NCI-H146 treated with DMSO at 0.1 percent for 48 hours (cell line): ENCODE results near the gene CDC7.
"Not testable (repeated sequence)": the region's sequence is repeated elsewhere in the genome, so short reads cannot be mapped to it uniquely, and the experiment has no call there.

Experiments
- DNase-seq: peaks from one replicate; lab custom pipeline; 2025; ENCODE audit not compliant: unreplicated experiment; lab: John Stamatoyannopoulos, UW

Gene CDC7

DNA sequence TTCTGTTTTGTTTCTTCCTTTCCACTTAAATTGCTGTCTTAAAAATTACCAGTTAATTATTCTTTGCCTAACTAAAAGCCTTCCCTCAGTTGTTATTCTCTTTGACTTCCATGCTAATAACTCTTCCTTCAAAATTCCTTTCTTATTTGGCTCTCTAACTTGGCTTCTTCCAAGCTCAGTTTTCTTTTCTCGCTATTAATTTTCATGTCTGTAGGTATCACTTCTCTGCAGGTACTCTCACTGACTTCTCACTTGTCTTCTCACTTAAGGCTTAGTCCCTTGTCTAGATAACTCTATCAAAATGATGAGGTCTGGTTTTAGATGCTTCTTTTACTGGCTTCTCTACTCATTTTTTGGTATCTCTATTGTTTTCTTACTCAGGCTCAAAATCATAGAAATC lies 10.1 kb downstream of the CDC7 start:
- no peak for DNase-seq

GRCh38 chr1:91511386-91511785 lies 10.7 kb downstream of the CDC7 start:
- DNase-seq, result no peak

- DNase-seq, result no peak
These were observed 12.5 kb downstream of the CDC7 start for GRCh38 chr1:91513160-91513559.

DNA sequence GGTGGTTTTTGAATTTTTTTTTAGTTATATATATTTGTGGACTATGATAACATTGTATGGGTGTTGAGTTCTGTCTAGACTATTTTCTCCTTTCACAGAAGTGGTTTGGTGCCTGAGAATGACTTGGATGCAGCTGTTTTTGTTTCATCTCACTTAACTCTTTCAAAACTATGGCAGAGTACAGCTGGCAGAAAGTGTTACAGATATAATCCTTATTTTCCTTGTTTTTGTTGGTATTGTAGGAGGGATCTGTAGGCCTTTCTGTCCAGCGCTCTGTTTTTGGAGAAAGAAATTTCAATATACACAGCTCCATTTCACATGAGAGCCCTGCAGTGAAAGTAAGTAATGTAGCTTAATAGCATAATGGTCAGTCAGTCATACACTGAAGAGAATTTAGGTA lies 13.1 kb downstream of the CDC7 start:
- DNase-seq, result no peak

DNA sequence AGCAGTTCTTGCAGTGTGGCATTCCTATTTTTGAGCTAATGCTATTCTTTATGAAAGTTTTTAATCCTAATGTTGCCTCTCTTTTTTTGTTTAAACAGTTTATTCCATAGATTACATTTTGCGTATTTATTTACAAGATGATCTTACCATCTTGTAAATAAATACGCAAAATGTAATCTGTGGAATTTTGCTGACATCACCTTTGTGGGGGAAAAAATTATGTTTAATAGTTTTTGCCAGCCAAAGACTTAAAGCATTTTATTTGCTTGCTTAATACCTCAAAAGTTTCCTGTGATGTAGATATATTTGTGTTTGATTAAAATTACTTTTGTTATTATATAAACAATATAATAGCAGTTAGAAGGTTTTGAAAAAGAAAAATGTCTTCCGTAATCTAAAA lies 15.3 kb downstream of the CDC7 start:
- DNase-seq, result no peak

DNA sequence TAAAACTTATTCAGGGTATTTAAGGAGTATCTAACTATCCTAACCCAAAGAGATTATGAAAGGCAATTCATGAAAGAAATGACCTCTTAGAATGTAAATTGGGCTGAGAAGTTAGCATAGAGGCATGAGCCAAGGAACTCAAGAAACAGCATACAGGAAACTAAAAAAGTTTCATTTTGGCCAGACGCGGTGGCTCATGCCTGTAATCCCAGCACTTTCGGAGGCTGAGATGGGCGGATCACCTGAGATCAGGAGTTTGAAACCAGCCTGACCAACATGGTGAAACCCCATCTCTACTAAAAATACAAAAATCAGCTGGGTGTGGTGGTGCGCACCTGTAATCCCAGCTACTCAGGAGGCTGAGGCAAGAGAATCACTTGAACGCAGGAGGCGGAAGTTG lies 16.0 kb downstream of the CDC7 start:
- not testable (repeated sequence) for DNase-seq

DNA sequence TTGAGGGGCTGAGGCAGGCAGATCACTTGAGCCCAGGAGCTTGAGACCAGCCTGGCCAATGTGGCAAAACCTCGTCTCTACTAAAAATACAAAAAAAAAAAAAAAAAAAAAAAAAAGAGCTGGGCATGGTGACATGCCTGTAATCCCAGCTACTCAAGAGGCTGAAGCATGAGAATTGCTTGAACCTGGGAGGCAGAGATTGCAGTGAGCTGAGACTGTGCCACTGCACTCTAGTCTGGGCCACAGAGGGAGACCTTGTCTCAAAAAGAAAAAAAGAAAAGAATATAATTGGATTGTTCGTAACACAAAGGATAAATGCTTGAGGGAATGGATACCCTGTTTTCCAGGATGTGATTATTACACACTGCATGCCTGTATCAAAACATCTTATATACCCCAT lies 18.5 kb downstream of the CDC7 start:
- DNase-seq, result not testable (repeated sequence)

- no peak for DNase-seq
These were observed 20.4 kb downstream of the CDC7 start for GRCh38 chr1:91520942-91521507.

- no peak for DNase-seq
These were observed 22.8 kb downstream of the CDC7 start for GRCh38 chr1:91523482-91523881.

DNA sequence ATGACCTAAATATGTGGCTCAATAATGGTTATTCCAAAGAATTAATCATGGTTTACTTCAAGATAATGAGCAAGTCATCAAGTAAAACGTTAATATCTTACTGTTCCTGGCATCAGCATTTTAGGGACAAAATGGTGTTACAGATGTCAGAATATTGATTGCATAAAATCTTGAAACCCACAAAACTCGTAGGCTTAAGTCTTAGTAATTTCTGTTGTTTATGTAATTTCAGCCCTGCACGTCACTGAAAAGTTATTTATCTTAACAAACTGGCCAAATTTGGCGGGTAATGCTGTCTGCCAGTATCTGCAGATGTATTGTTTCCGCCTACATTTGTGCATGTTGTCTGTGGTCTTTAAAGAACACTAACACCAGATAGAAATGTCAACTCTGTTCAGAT lies 25.8 kb downstream of the CDC7 start:
- DNase-seq, result no peak

DNA sequence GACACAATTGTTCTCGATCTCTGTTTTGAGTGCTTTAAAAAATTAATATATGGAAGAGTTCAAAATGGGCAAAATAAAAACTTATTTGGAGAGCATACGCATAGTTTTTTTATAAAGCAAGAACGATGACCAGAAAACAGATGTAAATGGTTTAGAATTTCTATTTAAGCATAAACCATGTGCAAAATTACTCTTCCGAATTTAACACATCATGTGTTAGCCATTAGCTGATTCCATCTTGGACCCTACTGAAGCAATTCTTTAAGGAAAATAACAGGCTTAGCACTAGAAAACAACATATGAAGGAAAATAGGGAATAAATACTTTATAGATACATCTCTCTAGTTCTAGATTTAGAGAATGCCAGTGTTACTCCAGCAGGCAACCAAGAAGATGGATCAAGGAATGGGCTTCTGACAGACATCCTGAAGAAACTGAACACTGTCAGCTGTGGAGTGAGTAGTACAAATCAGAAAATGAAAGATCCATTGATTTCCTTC lies 26.7 kb downstream of the CDC7 start:
- no peak for DNase-seq

DNA sequence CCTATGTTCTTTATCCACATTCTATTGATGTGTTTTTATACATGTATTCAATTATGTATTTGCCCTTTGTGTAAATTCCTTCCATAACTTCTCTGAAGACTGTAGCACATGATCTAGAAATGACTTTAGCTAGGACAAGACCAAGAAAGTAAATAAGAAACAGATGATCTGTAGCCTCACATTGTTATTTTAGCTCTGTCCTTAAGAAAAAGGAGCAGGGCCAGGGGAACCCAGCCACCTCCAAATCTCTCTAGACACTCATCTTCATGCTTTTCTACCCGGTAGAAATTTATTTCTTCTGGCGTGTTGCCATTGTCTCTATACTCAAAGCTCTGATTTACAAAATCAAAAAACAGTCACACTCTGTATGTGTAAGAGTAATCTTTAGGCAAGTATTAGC lies 27.1 kb downstream of the CDC7 start:
- no peak for DNase-seq

GRCh38 chr1:91529856-91530255 lies 29.2 kb downstream of the CDC7 start:
- DNase-seq, result no peak

DNA sequence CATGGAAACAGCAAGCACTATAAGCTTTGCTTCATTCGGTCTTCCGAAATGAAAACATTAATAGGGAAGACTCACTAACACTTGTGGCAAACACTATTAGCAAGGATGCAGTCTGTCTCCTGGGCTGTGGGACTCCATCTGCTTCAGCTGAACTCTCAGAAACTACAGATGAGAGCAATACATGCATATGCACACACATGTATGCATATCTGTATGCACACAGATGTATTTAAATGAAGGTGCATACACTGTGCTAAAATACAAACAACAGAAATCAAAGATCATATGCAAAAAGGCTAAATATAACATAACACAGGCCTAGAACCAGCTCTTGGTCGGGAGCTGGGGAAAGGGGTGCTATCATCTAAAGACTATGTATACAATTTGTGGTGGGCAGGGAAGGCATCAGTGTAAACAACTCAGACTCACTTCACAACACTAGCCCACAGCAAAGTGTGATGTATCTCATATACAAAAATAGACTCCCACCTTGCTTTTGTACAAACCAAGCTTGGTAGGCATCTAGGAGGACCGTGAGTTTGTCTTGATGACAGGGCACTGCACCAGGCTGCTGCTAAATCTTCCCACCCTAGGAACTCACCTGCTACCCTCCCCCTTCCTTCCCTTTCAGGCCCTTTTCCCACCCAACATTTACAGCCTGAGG lies 32.8 kb downstream of the CDC7 start:
- no peak for DNase-seq

- DNase-seq, result no peak
These were observed 34.8 kb downstream of the CDC7 start for GRCh38 chr1:91535441-91535840.

- no peak for DNase-seq
These were observed 36.8 kb downstream of the CDC7 start for GRCh38 chr1:91537281-91537986.

- no peak for DNase-seq
These were observed 37.3 kb downstream of the CDC7 start for GRCh38 chr1:91537987-91538304.

DNA sequence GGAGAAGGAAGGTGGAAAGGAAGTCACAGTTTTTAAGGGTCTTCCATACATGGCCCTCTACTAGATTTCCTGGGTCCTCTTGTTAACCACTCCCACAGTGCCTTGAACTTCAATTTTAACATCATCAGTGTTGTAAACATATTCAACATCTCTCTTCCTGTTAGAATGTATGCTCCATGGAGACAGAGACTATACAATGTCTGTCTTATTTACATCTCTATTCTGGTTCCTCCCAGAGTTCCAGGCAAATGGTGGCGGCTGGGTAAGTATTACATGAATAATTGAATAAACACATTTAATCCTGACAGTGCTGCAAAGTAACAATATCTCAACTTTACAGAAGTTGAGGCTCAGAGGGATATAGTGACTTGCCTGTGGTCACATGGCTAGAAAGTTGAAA lies 40.3 kb downstream of the CDC7 start:
- no peak for DNase-seq

GRCh38 chr1:91541918-91542533 lies 41.4 kb downstream of the CDC7 start:
- DNase-seq, result no peak

DNA sequence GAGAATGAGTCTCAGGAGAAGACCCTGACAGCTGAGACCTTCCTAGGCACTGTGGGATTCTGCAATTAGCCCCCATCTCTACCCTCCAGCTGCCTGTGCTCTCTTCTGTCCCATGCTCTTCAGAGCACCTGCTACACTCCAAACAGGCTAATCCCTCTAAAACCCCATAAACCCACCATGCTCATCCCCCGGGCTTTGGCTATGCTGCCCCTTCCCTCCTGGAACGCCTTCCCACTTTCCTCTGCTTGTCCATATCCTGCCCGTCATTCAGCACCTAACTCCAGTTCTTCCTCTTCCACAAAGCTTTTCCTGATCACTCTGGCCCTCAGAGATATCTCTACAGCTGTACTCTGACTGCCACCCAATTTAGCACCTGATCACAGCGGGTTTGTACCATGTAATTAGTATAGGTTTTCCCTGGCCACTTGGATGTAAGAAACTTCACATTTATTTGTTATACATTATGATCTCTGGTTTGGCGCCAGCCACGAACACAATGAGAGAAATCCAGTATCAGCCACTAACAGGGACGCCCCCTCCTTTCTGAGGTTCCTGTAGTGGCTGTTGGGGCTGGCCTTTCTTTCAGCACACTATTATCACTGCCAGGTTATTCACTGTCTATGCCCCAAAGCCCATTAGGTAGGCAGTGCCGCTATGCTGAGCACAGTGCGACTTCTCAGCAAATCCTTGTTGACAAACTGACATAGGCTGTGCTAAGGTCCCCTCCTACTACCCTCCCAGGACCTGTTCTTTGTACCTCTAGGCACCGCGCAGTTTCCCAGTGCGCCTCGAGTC lies 45.1 kb downstream of the CDC7 start:
- no peak for DNase-seq

- no peak for DNase-seq
These were observed 45.6 kb downstream of the CDC7 start for GRCh38 chr1:91546301-91546581.

- DNase-seq, result no peak
These were observed 46.2 kb downstream of the CDC7 start for GRCh38 chr1:91546876-91547275.
